ENCODE results near the gene NDEL1.

GRCh38 chr17:8487743-8488142 is 52.1 kb downstream of the NDEL1 start:
- no peak for TF ChIP-seq EZH2 (IDR thresholded peaks at IDR 0.05; ENCODE audit: borderline replicate concordance, low read depth, low read length, poor library complexity, severe bottlenecking)
- TF ChIP-seq CTCF (conservative IDR thresholded peaks at IDR 0.05; ENCODE audit: low read depth, low read length): no peak

Measured in A673 (cell line).